ENCODE results near the gene AP2B1. TPM values are rescaled to one million over a fixed set of nuclear protein-coding genes. Genes with fewer than 3 reads are reported as not detected.
A peak's percentile ranks its signal among the peaks of the same experiment; 100 is the strongest.

Gene AP2B1
- total and polyA plus RNA-seq, 9 of the 15 experiments (the other 6 are each of a cell fraction or from before 2014, with no cell fraction given): 60.1 to 287 (median 105) TPM

- TF ChIP-seq E2F6 (IDR thresholded peaks at IDR 0.05; ENCODE audit: borderline replicate concordance in 1 of 2, extremely low read depth in 1 of 2, insufficient read depth in 1 of 2, insufficient read length in 1 of 2, low read depth in 1 of 2, low read length in 1 of 2, poor library complexity in 1 of 2, severe bottlenecking in 1 of 2) (no peak), SMARCA4 (IDR thresholded peaks at IDR 0.05) (0 out of 2 replicates have a peak, but pooled peaks have one; percentile 19), ZNF431 (CRISPR knock-in tag; IDR thresholded peaks at IDR 0.05) (no peak), SMAD2 (IDR thresholded peaks at IDR 0.05; ENCODE audit: low read depth, low read length) (no peak), ZNF668 (CRISPR knock-in tag; IDR thresholded peaks at IDR 0.05) (no peak), RBBP5 (IDR thresholded peaks at IDR 0.05; ENCODE audit: borderline replicate concordance, insufficient read depth, low read length, poor library complexity, severe bottlenecking) (no peak), ZC3H8 (IDR thresholded peaks at IDR 0.05) (no peak), PCBP1 (IDR thresholded peaks at IDR 0.05; ENCODE audit: low read depth, low read length, poor library complexity, severe bottlenecking) (no peak), NR0B1 (IDR thresholded peaks at IDR 0.05; ENCODE audit: partially characterized antibody) (no peak), PKNOX1 (IDR thresholded peaks at IDR 0.05) (no peak), SMARCA5 (IDR thresholded peaks at IDR 0.05) (no peak), ZBTB12 (CRISPR knock-in tag; IDR thresholded peaks at IDR 0.05) (no peak), EZH2 (IDR thresholded peaks at IDR 0.05; ENCODE audit: borderline replicate concordance, low read depth, low read length) (no peak), FOXA1 (IDR thresholded peaks at IDR 0.05; ENCODE audit: borderline replicate concordance) (no peak), PRMT5 (CRISPR knock-in tag; IDR thresholded peaks at IDR 0.05) (no peak), ARNT (IDR thresholded peaks at IDR 0.05) (0 out of 4 replicates have a peak, but pooled peaks of 1 of the 2 experiments have one; percentile 15), BCL6 (CRISPR knock-in tag; IDR thresholded peaks at IDR 0.05) (no peak)
- TF ChIP-seq, protein P1, sequence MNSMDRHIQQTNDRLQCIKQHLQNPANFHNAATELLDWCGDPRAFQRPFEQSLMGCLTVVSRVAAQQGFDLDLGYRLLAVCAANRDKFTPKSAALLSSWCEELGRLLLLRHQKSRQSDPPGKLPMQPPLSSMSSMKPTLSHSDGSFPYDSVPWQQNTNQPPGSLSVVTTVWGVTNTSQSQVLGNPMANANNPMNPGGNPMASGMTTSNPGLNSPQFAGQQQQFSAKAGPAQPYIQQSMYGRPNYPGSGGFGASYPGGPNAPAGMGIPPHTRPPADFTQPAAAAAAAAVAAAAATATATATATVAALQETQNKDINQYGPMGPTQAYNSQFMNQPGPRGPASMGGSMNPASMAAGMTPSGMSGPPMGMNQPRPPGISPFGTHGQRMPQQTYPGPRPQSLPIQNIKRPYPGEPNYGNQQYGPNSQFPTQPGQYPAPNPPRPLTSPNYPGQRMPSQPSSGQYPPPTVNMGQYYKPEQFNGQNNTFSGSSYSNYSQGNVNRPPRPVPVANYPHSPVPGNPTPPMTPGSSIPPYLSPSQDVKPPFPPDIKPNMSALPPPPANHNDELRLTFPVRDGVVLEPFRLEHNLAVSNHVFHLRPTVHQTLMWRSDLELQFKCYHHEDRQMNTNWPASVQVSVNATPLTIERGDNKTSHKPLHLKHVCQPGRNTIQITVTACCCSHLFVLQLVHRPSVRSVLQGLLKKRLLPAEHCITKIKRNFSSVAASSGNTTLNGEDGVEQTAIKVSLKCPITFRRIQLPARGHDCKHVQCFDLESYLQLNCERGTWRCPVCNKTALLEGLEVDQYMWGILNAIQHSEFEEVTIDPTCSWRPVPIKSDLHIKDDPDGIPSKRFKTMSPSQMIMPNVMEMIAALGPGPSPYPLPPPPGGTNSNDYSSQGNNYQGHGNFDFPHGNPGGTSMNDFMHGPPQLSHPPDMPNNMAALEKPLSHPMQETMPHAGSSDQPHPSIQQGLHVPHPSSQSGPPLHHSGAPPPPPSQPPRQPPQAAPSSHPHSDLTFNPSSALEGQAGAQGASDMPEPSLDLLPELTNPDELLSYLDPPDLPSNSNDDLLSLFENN (IDR thresholded peaks at IDR 0.05; ENCODE audit: low read depth in 2 of 2, low read length in 2 of 2): no peak
- TF ChIP-seq, protein P2, sequence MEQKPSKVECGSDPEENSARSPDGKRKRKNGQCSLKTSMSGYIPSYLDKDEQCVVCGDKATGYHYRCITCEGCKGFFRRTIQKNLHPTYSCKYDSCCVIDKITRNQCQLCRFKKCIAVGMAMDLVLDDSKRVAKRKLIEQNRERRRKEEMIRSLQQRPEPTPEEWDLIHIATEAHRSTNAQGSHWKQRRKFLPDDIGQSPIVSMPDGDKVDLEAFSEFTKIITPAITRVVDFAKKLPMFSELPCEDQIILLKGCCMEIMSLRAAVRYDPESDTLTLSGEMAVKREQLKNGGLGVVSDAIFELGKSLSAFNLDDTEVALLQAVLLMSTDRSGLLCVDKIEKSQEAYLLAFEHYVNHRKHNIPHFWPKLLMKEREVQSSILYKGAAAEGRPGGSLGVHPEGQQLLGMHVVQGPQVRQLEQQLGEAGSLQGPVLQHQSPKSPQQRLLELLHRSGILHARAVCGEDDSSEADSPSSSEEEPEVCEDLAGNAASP (IDR thresholded peaks at IDR 0.05): no peak
Measured at GRCh38 chr17:35578929-35579432, 8.1 kb upstream of the AP2B1 start (continued).

All from K562 (cell line).